ENCODE results near the gene THSD7A. TPM values are rescaled to one million over a fixed set of nuclear protein-coding genes. Genes with fewer than 3 reads are reported as not detected.

The THSD7A gene
- total RNA-seq, 1 donor, result 0.43 TPM

GRCh38 chr7:11579141-11579540, 252.9 kb downstream of the THSD7A start:
- H3K4me3 ChIP-seq (ENCODE audit: low read depth, low read length), result no peak overlapping the region
- peak; percentile 7 for DNase-seq (ENCODE audit: low read depth)
- no peak for TF ChIP-seq CTCF (IDR thresholded peaks at IDR 0.05; ENCODE audit: insufficient read depth, low read depth, low read length)

- no peak for DNase-seq (ENCODE audit: low read depth)
- H3K4me3 ChIP-seq (ENCODE audit: low read depth, low read length), result no peak overlapping the region
- no peak for TF ChIP-seq CTCF (IDR thresholded peaks at IDR 0.05; ENCODE audit: insufficient read depth, low read depth, low read length)
Measured at GRCh38 chr7:11576310-11576709, 255.7 kb downstream of the THSD7A start.

GRCh38 chr7:11573128-11573750, 258.8 kb downstream of the THSD7A start:
- no peak for DNase-seq (ENCODE audit: low read depth)
- no peak for TF ChIP-seq CTCF (IDR thresholded peaks at IDR 0.05; ENCODE audit: insufficient read depth, low read depth, low read length)
- H3K4me3 ChIP-seq (ENCODE audit: low read depth, low read length), result no peak overlapping the region

- no peak for DNase-seq (ENCODE audit: low read depth)
Measured at GRCh38 chr7:11570922-11571550, 261.0 kb downstream of the THSD7A start.

GRCh38 chr7:11570205-11570604, 261.8 kb downstream of the THSD7A start:
- DNase-seq (ENCODE audit: low read depth), result no peak

More at GRCh38 chr7:11570922-11571550, 261.0 kb downstream of the THSD7A start:
- TF ChIP-seq CTCF (IDR thresholded peaks at IDR 0.05; ENCODE audit: insufficient read depth, low read depth, low read length), result no peak
- H3K4me3 ChIP-seq (ENCODE audit: low read depth, low read length), result no peak overlapping the region

GRCh38 chr7:11567571-11567970, 264.4 kb downstream of the THSD7A start:
- no peak overlapping the region for H3K4me3 ChIP-seq (ENCODE audit: low read depth, low read length)
- DNase-seq (ENCODE audit: low read depth), result no peak
- no peak for TF ChIP-seq CTCF (IDR thresholded peaks at IDR 0.05; ENCODE audit: insufficient read depth, low read depth, low read length)

More at GRCh38 chr7:11570205-11570604, 261.8 kb downstream of the THSD7A start:
- TF ChIP-seq CTCF (IDR thresholded peaks at IDR 0.05; ENCODE audit: insufficient read depth, low read depth, low read length), result no peak
- no peak overlapping the region for H3K4me3 ChIP-seq (ENCODE audit: low read depth, low read length)

Measured in fibroblast of villous mesenchyme (primary cell).